H1 (cell line): Measurements from ENCODE around the gene KLHL29. TPM values are rescaled to one million over a fixed set of nuclear protein-coding genes. Genes with fewer than 3 reads are reported as not detected.
A peak's percentile ranks its signal among the peaks of the same experiment; 100 is the strongest.

ENCODE experiments used
- CTCF ChIA-PET: fragments of 300-600 bp; sonication (Branson Sonifier 250); formaldehyde crosslinking; loops from one replicate; lab custom pipeline; 2021; ENCODE audit not compliant: partially characterized antibody; lab: Charles Lee
- POLR2A ChIA-PET: fragments of 300-600 bp; sonication (Branson Sonifier 250); formaldehyde crosslinking; loops from one replicate; lab custom pipeline; 2021; ENCODE audit warnings: inconsistent platforms; ENCODE audit not compliant: partially characterized antibody; lab: Charles Lee
- DNase-seq, 2 experiments: peaks; one replicate each; pipeline versions ENCODE4 v3.0.0 to v3.0.0-alpha.2; 2010 to 2022; ENCODE audit warnings: low spot score in 2 of 2, low read depth in 1 of 2, mixed read lengths in 1 of 2
- FAIRE-seq: peaks from 2 replicates; lab custom pipeline; 2011; peaks lifted over from hg19 to GRCh38; lab: Jason Lieb, UNC
- H2AFZ ChIP-seq: 2 replicates; pipeline ENCODE4 v1.8.1; 2012; ENCODE audit warnings: low read length, inconsistent platforms
- H2AK5ac ChIP-seq: 2 replicates; pipeline ENCODE4 v1.6.1; 2013; ENCODE audit warnings: low read depth, low read length
- H2BK120ac ChIP-seq: replicated peaks from 2 replicates; pipeline ENCODE3; 2013; ENCODE audit warnings: low read depth, low read length, inconsistent platforms
- H2BK12ac ChIP-seq: 2 replicates; pipeline ENCODE4 v1.6.1; 2013; ENCODE audit warnings: low read depth, low read length
- H2BK15ac ChIP-seq: 2 replicates; pipeline ENCODE4 v1.6.1; 2013; ENCODE audit warnings: low read length
- H2BK20ac ChIP-seq: 2 replicates; pipeline ENCODE4 v1.6.1; 2013; ENCODE audit warnings: low read length
- H2BK5ac ChIP-seq: 2 replicates; pipeline ENCODE4 v1.6.1; 2013; ENCODE audit warnings: low read depth, low read length
- H3K14ac ChIP-seq: 2 replicates; pipeline ENCODE4 v1.6.1; 2013; ENCODE audit warnings: inconsistent platforms; ENCODE audit not compliant: insufficient read length
- H3K18ac ChIP-seq: 2 replicates; pipeline ENCODE4 v1.6.1; 2013; ENCODE audit warnings: low read length; ENCODE audit errors: extremely low read depth
- H3K23ac ChIP-seq: 2 replicates; pipeline ENCODE4 v1.6.1; 2013; ENCODE audit warnings: inconsistent platforms; ENCODE audit not compliant: insufficient read length
- H3K23me2 ChIP-seq: 2 replicates; pipeline ENCODE4 v1.6.1; 2013; ENCODE audit warnings: low read depth, low read length
- H3K27ac ChIP-seq: 2 replicates; pipeline ENCODE4 v1.6.1; 2011; ENCODE audit warnings: low read depth, low read length, inconsistent platforms
- H3K27me3 ChIP-seq, 4 experiments: replicated peaks in 1 of 4; 1 replicate in 1 of 4; 2 replicates in 3 of 4; pipeline versions ENCODE4 v1.6.1 to v1.8.1; 2011 to 2013; ENCODE audit warnings: low read length in 3 of 4, mild to moderate bottlenecking in 3 of 4, inconsistent platforms in 2 of 4, mixed read lengths in 2 of 4, moderate library complexity in 1 of 4; ENCODE audit not compliant: control insufficient read depth in 3 of 4, insufficient read depth in 3 of 4; ENCODE audit errors: extremely low read depth in 1 of 4
- H3K36me3 ChIP-seq, 4 experiments: 2 replicates each; pipeline versions ENCODE4 v1.6.1 to v1.8.1; 2011 to 2013; ENCODE audit warnings: mild to moderate bottlenecking in 4 of 4, low read length in 3 of 4, moderate library complexity in 2 of 4, control low read depth in 1 of 4, inconsistent platforms in 1 of 4; ENCODE audit not compliant: insufficient read depth in 4 of 4, control insufficient read depth in 2 of 4
- H3K4ac ChIP-seq: replicated peaks from 2 replicates; pipeline ENCODE3; 2013; ENCODE audit warnings: low read length, low read depth, mixed read lengths, inconsistent platforms; ENCODE audit not compliant: insufficient read length
- H3K4me1 ChIP-seq, 4 experiments: replicated peaks in 1 of 4; 1 replicate in 1 of 4; 2 replicates in 3 of 4; pipeline versions ENCODE4 v1.6.1 to v1.8.1; 2011 to 2013; ENCODE audit warnings: low read length in 3 of 4, inconsistent platforms in 2 of 4, mixed read lengths in 1 of 4; ENCODE audit not compliant: insufficient read depth in 4 of 4, control insufficient read depth in 3 of 4
- H3K4me2 ChIP-seq, 2 experiments: 2 replicates each; pipeline versions ENCODE4 v1.6.1 to v1.8.1; 2011 to 2013; ENCODE audit warnings: low read depth in 2 of 2, low read length in 2 of 2, control low read depth in 1 of 2, inconsistent platforms in 1 of 2, mild to moderate bottlenecking in 1 of 2; ENCODE audit not compliant: insufficient read depth in 1 of 2
- H3K4me3 ChIP-seq, 4 experiments: fragments of 200-600, 300-600 bp in 1 of 4; sonication (generic), shearing (Covaris generic), sonication (Bioruptor Twin) in 1 of 4; 2 replicates each; pipeline versions ENCODE4 v1.5.1 to v1.8.1; 2011 to 2016; ENCODE audit warnings: low read length in 4 of 4, low read depth in 3 of 4, control low read depth in 2 of 4, inconsistent platforms in 2 of 4, mild to moderate bottlenecking in 2 of 4, mixed read lengths in 1 of 4, moderate library complexity in 1 of 4; ENCODE audit not compliant: insufficient read depth in 2 of 4; ENCODE audit errors: extremely low read depth in 1 of 4
- H3K56ac ChIP-seq: replicated peaks from 2 replicates; pipeline ENCODE3; 2013; ENCODE audit warnings: low read depth, mild to moderate bottlenecking, mixed read lengths, low read length, inconsistent platforms; ENCODE audit not compliant: insufficient read length
- H3K79me1 ChIP-seq: 2 replicates; pipeline ENCODE4 v1.6.1; 2013; ENCODE audit warnings: low read depth, low read length, control low read depth
- H3K79me2 ChIP-seq, 2 experiments: 2 replicates each; pipeline versions ENCODE4 v1.6.1 to v1.8.1; 2012 to 2013; ENCODE audit warnings: low read length in 2 of 2, mild to moderate bottlenecking in 2 of 2, inconsistent platforms in 1 of 2; ENCODE audit not compliant: insufficient read depth in 2 of 2, control insufficient read depth in 1 of 2
- H3K9ac ChIP-seq, 4 experiments: replicated peaks in 1 of 4; 1 replicate in 1 of 4; 2 replicates in 3 of 4; pipeline versions ENCODE4 v1.6.1 to v1.8.1; 2011 to 2013; ENCODE audit warnings: low read depth in 3 of 4, low read length in 3 of 4, control low read depth in 2 of 4, mild to moderate bottlenecking in 2 of 4, moderate library complexity in 2 of 4, inconsistent platforms in 1 of 4; ENCODE audit errors: extremely low read depth in 1 of 4
- H3K9me3 ChIP-seq, 2 experiments: 2 replicates each; pipeline versions ENCODE4 v1.6.1 to v1.8.1; 2012 to 2013; ENCODE audit warnings: mild to moderate bottlenecking in 2 of 2, moderate library complexity in 2 of 2, control low read depth in 1 of 2, inconsistent platforms in 1 of 2, low read depth in 1 of 2, low read length in 1 of 2, mixed read lengths in 1 of 2; ENCODE audit not compliant: insufficient read depth in 2 of 2
- H4K20me1 ChIP-seq, 2 experiments: replicated peaks in 1 of 2; 2 replicates each; pipeline versions ENCODE3 to v1.8.1; 2011 to 2013; ENCODE audit warnings: inconsistent platforms in 2 of 2, low read length in 2 of 2, mild to moderate bottlenecking in 1 of 2; ENCODE audit not compliant: insufficient read depth in 2 of 2, control insufficient read depth in 1 of 2
- H4K5ac ChIP-seq: 2 replicates; pipeline ENCODE4 v1.6.1; 2013; ENCODE audit warnings: low read length, low read depth, mixed read lengths, inconsistent platforms; ENCODE audit not compliant: insufficient read length
- H4K8ac ChIP-seq: 2 replicates; pipeline ENCODE4 v1.8.0; 2013; ENCODE audit warnings: mild to moderate bottlenecking, moderate library complexity, low read length, inconsistent platforms; ENCODE audit not compliant: insufficient read depth; ENCODE audit errors: extremely low read depth
- H4K91ac ChIP-seq: replicated peaks from 2 replicates; pipeline ENCODE3; 2013; ENCODE audit warnings: low read length, mixed read lengths, inconsistent platforms; ENCODE audit not compliant: insufficient read length
- CHD2 ChIP-seq: IDR thresholded peaks from 2 replicates; pipeline ENCODE4 v1.6.1; 2012; ENCODE audit warnings: low read length, improper control_type of control experiment
- E2F6 ChIP-seq: IDR thresholded peaks from 2 replicates; pipeline ENCODE4 v1.6.1; 2012; ENCODE audit warnings: inconsistent platforms
- EGR1 ChIP-seq: IDR thresholded peaks from 2 replicates; pipeline ENCODE4 v1.6.1; 2011; ENCODE audit warnings: low read depth, low read length, borderline replicate concordance
- GABPA ChIP-seq: IDR thresholded peaks from 2 replicates; pipeline ENCODE4 v1.6.1; 2011; ENCODE audit warnings: mild to moderate bottlenecking, low read length, moderate library complexity, borderline replicate concordance; ENCODE audit not compliant: insufficient read depth
- GTF2F1 ChIP-seq: IDR thresholded peaks from 2 replicates; pipeline ENCODE4 v1.6.1; 2012; ENCODE audit warnings: low read depth, low read length, improper control_type of control experiment, borderline replicate concordance
- KDM4A ChIP-seq: IDR thresholded peaks from one replicate; pipeline ENCODE4 v1.7.1; 2012; ENCODE audit warnings: low read depth, mild to moderate bottlenecking, moderate library complexity, low read length, inconsistent platforms; ENCODE audit not compliant: severe bottlenecking
- PHF8 ChIP-seq: fragments of 200-600 bp; sonication (generic); conservative IDR thresholded peaks from 2 replicates; pipeline ENCODE4 v1.7.1; 2012; ENCODE audit warnings: low read depth, mild to moderate bottlenecking, inconsistent platforms, low read length, moderate library complexity
- POLR2AphosphoS5 ChIP-seq: IDR thresholded peaks from 2 replicates; pipeline ENCODE4 v1.6.1; 2011; ENCODE audit warnings: low read depth, low read length
- RAD21 ChIP-seq, 2 experiments: IDR thresholded peaks in 1 of 2; conservative IDR thresholded peaks in 1 of 2; 2 replicates each; pipeline ENCODE4 v1.6.1; 2011; ENCODE audit warnings: low read depth in 2 of 2, low read length in 2 of 2, improper control_type of control experiment in 1 of 2, inconsistent platforms in 1 of 2, mild to moderate bottlenecking in 1 of 2, moderate library complexity in 1 of 2
- RBBP5 ChIP-seq: IDR thresholded peaks from 2 replicates; pipeline ENCODE4 v1.7.1; 2012; ENCODE audit warnings: low read depth, mild to moderate bottlenecking, inconsistent platforms, low read length, moderate library complexity, borderline replicate concordance
- WGBS, 2 experiments: shearing (Covaris generic) in 1 of 2; methylation state at CpG; one replicate each; pipeline versions ENCODE4 v1.1.6 to v1.1.7; 2013 to 2015; ENCODE audit warnings: low lambda C conversion rate in 2 of 2, mixed read lengths in 2 of 2, inconsistent platforms in 1 of 2, low coverage in 1 of 2, missing lambda C conversion rate in 1 of 2; ENCODE audit not compliant: insufficient replicate concordance in 2 of 2, insufficient coverage in 1 of 2, insufficient read length in 1 of 2; ENCODE audit errors: extremely low coverage in 1 of 2, missing lambda C conversion rate in 1 of 2; 5-methylcytosine and 5-hydroxymethylcytosine counted together
- polyA plus RNA-seq, 7 experiments: library from polyadenylated mRNA; depleted of rRNA in 3 of 7; stranded (reverse) in 5 of 7; unstranded in 2 of 7; fragments of >200 nt in 5 of 7; fragments of 200-250 nt in 2 of 7; gene quantifications; 1 replicate in 5 of 7; 2 replicates in 1 of 7; 4 replicates in 1 of 7; pipeline versions ENCODE4 v1.2.1 to v1.2.3, GENCODE V29; 2011 to 2013; ENCODE audit warnings: missing spikeins in 2 of 7, mixed read lengths in 2 of 7
- total RNA-seq: library from RNA; stranded (reverse); fragmentation: NEBNext Ultra II Directional; extraction: Animal tissue kit (Norgen Biotek cat#: 25700); gene quantifications from 2 replicates; pipeline ENCODE4 v1.2.1, GENCODE V29; 2021

KLHL29 gene
- total and polyA plus RNA-seq, 2 of the 8 experiments (the other 6 are each of a cell fraction or from before 2014, with no cell fraction given) = 1.1 to 4.7 TPM

DNA sequence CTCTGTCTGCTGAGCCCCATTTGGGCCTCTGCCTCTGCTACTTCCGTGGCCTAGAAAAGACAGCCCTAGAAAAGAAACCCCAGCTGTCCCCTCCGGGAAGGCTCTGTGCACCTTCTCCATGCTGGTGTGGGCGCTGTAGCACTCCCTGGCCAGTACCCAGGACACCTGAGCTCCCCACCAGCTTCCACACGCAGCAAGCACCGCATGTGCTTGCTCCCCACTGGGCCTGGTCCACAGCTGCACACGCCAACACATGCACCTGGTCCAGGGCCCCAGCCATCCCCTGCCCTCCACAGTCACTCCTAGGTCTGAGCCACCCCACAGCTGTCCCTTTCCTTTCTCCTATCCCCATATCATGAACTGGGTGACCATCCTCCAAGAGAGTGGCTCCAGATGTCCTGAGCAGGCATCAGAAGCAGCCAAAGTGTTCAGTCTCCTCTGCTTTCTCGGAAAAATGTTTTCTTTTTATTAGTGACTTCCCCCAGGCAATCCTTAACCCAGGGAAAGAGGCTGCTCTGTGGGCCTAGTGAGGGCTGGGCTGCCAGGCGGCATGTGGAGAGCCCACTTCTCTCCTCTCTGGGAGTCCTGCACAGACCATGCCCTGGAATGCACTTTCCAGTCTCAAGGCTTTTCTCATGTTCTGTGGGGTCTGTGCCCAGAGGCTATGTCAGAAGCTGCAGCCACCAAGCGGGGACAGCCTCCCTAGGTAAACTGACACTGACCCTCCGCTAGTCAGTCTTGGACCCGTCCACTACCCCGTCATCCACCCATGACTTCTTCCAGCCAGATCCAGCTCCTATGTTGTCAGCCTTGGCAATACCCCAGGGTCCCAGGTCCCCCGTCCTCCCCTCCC, 133.7 kb downstream of the KLHL29 start:
- DNase-seq (no peak), FAIRE-seq (no peak)
- ChIA-PET POLR2A (interaction anchor here (1.1 kb wide), 1 partner anchor 68 kb away, joined by 3 read pairs; no protein-coding TSS in a partner anchor), CTCF (interaction anchor here (0.7 to 4.4 kb wide), 9 partner anchors 9 to 153 kb away, joined by 3 to 16 read pairs (median 3); no protein-coding TSS in a partner anchor)
- no peak overlapping the region for H2BK120ac ChIP-seq
- H2BK20ac ChIP-seq = no peak overlapping the region
- H3K27me3 ChIP-seq = no peaks in the 10 kb centered on the region; a peak in 2 of 7 replicates
- no peaks in the 10 kb centered on the region for H3K36me3 ChIP-seq
- H3K9me3 ChIP-seq = no peaks in the 10 kb centered on the region
- no peaks in the 10 kb centered on the region for H4K20me1 ChIP-seq
- no peak overlapping the region for H2BK5ac ChIP-seq
- H4K8ac ChIP-seq = peak overlapping the region; percentile 42; the same call in 1 of the 2 replicates
- H4K5ac ChIP-seq = no peak overlapping the region
- no peaks in the 10 kb centered on the region for H3K79me2 ChIP-seq
- 89% methylated on average over 12 of the region's 13 CpGs; no CpG with 5 or more reads in 1 of the 2 experiments for WGBS, 2 experiments
- no peaks in the 10 kb centered on the region for H3K23me2 ChIP-seq
- H3K4me1 ChIP-seq = peaks cover 2 to 6% (median 4%) of the 10 kb centered on the region in 4 experiments; a peak in 4 of 7 replicates
- H3K23ac ChIP-seq = no peak overlapping the region
- no peak overlapping the region for H2BK15ac ChIP-seq
- H4K91ac ChIP-seq = no peak overlapping the region
- no peak overlapping the region for H3K27ac ChIP-seq
- H3K79me1 ChIP-seq = no peaks in the 10 kb centered on the region
- no peak overlapping the region for H3K9ac ChIP-seq
- no peak overlapping the region for H3K14ac ChIP-seq
- no peak overlapping the region for H3K18ac ChIP-seq
- no peak overlapping the region for H3K4ac ChIP-seq
- no peak overlapping the region for H2BK12ac ChIP-seq
- H3K4me3 ChIP-seq = no peak overlapping the region
- 0 out of 2 replicates have a peak overlapping the region, but pooled peaks have one; percentile 39 for H2AK5ac ChIP-seq
- H2AFZ ChIP-seq = no peak overlapping the region
- no peak overlapping the region for H3K56ac ChIP-seq
- no peak overlapping the region for H3K4me2 ChIP-seq
- TF ChIP-seq PHF8 = no peak
- no peak for TF ChIP-seq E2F6
- TF ChIP-seq RBBP5 = no peak
- no peak for TF ChIP-seq EGR1
- TF ChIP-seq POLR2AphosphoS5 = no peak
- TF ChIP-seq CHD2 = no peak
- TF ChIP-seq GABPA = no peak
- no peak for TF ChIP-seq RAD21 (IDR thresholded peaks at IDR 0.05 in 1 of 2, conservative IDR thresholded peaks at IDR 0.05 in 1 of 2; ENCODE audit: low read depth in 2 of 2, low read length in 2 of 2)
- TF ChIP-seq KDM4A = no peak
- no peak for TF ChIP-seq GTF2F1
